IMR-90 (cell line): Measurements from ENCODE around the gene ASTN2. TPM values are rescaled to one million over a fixed set of nuclear protein-coding genes. Genes with fewer than 3 reads are reported as not detected.

Experiments used
- ATAC-seq: fragments of 200-7000 bp; cut with Tn5 transposase; 2 replicates; pipeline ENCODE4 v1.9.1; 2020; ENCODE audit warnings: low read depth, mild to moderate bottlenecking, moderate library complexity
- BruUV-seq: library from RNA; stranded (reverse); fragments of 400-500 nt; replicated peaks from 2 replicates; lab custom pipeline; 2021; lab: Mats Ljungman, UMichigan
- CTCF ChIA-PET: fragments of 300-600 bp; formaldehyde crosslinking; extraction: SDS; loops from one replicate; lab custom pipeline; 2021; ENCODE audit warnings: antibody characterized with exemption; lab: Yijun Ruan, JAX
- POLR2A ChIA-PET: fragments of 300-600 bp; sonication (Branson Sonifier 250); formaldehyde crosslinking; loops from one replicate; lab custom pipeline; 2022; ENCODE audit warnings: antibody characterized with exemption; ENCODE audit not compliant: unreplicated experiment; lab: Charles Lee
- DNase-seq: peaks from one replicate; pipeline ENCODE4 v3.0.0; 2013
- H2AFZ ChIP-seq: replicated peaks from 2 replicates; pipeline ENCODE3; 2013; ENCODE audit warnings: low read length, mild to moderate bottlenecking; ENCODE audit not compliant: poor library complexity
- H2AK5ac ChIP-seq: 2 replicates; pipeline ENCODE4 v1.6.1; 2013; ENCODE audit warnings: low read depth, low read length, inconsistent platforms
- H2AK9ac ChIP-seq: replicated peaks from 2 replicates; pipeline ENCODE3; 2013; ENCODE audit warnings: mild to moderate bottlenecking, low read depth, low read length, moderate library complexity; ENCODE audit not compliant: poor library complexity
- H2BK120ac ChIP-seq: 2 replicates; pipeline ENCODE4 v1.6.1; 2013; ENCODE audit warnings: low read depth, low read length, inconsistent platforms
- H2BK15ac ChIP-seq: 3 replicates; pipeline ENCODE4 v1.6.1; 2013; ENCODE audit warnings: low read depth, low read length, inconsistent platforms
- H2BK20ac ChIP-seq: 2 replicates; pipeline ENCODE4 v1.6.1; 2013; ENCODE audit warnings: low read depth, mild to moderate bottlenecking, inconsistent platforms, low read length, moderate library complexity
- H2BK5ac ChIP-seq: 2 replicates; pipeline ENCODE4 v1.6.1; 2013; ENCODE audit warnings: mild to moderate bottlenecking, low read depth, low read length, inconsistent platforms; ENCODE audit not compliant: poor library complexity, severe bottlenecking
- H3K14ac ChIP-seq: replicated peaks from 2 replicates; pipeline ENCODE4 v1.6.1; 2013; ENCODE audit warnings: low read depth, low read length, inconsistent platforms
- H3K18ac ChIP-seq: 2 replicates; pipeline ENCODE4 v1.6.1; 2013; ENCODE audit warnings: low read depth, low read length, control low read depth
- H3K23ac ChIP-seq: 2 replicates; pipeline ENCODE4 v1.6.1; 2013; ENCODE audit warnings: low read depth, low read length, inconsistent platforms
- H3K27ac ChIP-seq: 2 replicates; pipeline ENCODE4 v1.5.1; 2013; ENCODE audit warnings: mild to moderate bottlenecking, control low read depth, low read length; ENCODE audit not compliant: insufficient read depth
- H3K27me3 ChIP-seq: 2 replicates; pipeline ENCODE4 v1.6.1; 2013; ENCODE audit warnings: low read length; ENCODE audit not compliant: control insufficient read depth, insufficient read depth
- H3K36me3 ChIP-seq: 2 replicates; pipeline ENCODE4 v1.6.1; 2013; ENCODE audit warnings: low read length, mixed read lengths; ENCODE audit not compliant: control insufficient read depth, insufficient read depth
- H3K4ac ChIP-seq: 2 replicates; pipeline ENCODE4 v1.6.1; 2013; ENCODE audit warnings: low read depth, low read length, inconsistent platforms
- H3K4me1 ChIP-seq: 2 replicates; pipeline ENCODE4 v1.6.1; 2013; ENCODE audit warnings: low read length, mixed read lengths; ENCODE audit not compliant: control insufficient read depth, insufficient read depth
- H3K4me2 ChIP-seq: 2 replicates; pipeline ENCODE4 v1.6.1; 2013; ENCODE audit warnings: low read depth, mild to moderate bottlenecking, control low read depth, low read length, moderate library complexity
- H3K4me3 ChIP-seq: 2 replicates; pipeline ENCODE4 v1.5.1; 2013; ENCODE audit warnings: low read depth, mild to moderate bottlenecking, control low read depth, low read length, moderate library complexity; ENCODE audit not compliant: insufficient read depth
- H3K56ac ChIP-seq: 2 replicates; pipeline ENCODE4 v1.6.1; 2013; ENCODE audit warnings: low read length, inconsistent platforms; ENCODE audit not compliant: insufficient read depth; ENCODE audit errors: extremely low read depth
- H3K79me1 ChIP-seq, 2 experiments: 2 replicates each; pipeline ENCODE4 v1.6.1; 2013; ENCODE audit warnings: low read length in 2 of 2, inconsistent platforms in 1 of 2, low read depth in 1 of 2
- H3K9ac ChIP-seq: 2 replicates; pipeline ENCODE4 v1.6.1; 2013; ENCODE audit warnings: low read depth, low read length, control low read depth
- H3K9me1 ChIP-seq: 2 replicates; pipeline ENCODE4 v1.6.1; 2013; ENCODE audit warnings: low read length, inconsistent platforms; ENCODE audit not compliant: insufficient read depth
- H3K9me3 ChIP-seq: 2 replicates; pipeline ENCODE4 v1.6.1; 2013; ENCODE audit warnings: low read length; ENCODE audit not compliant: control insufficient read depth, insufficient read depth
- H4K20me1 ChIP-seq: 2 replicates; pipeline ENCODE4 v1.6.1; 2013; ENCODE audit warnings: low read length, inconsistent platforms; ENCODE audit not compliant: insufficient read depth
- H4K5ac ChIP-seq: 2 replicates; pipeline ENCODE4 v1.6.1; 2013; ENCODE audit warnings: mild to moderate bottlenecking, low read depth, low read length, control low read depth
- H4K8ac ChIP-seq, 2 experiments: 2 replicates each; pipeline ENCODE4 v1.6.1; 2013; ENCODE audit warnings: low read depth in 2 of 2, low read length in 2 of 2, control low read depth in 1 of 2, inconsistent platforms in 1 of 2
- H4K91ac ChIP-seq: 2 replicates; pipeline ENCODE4 v1.6.1; 2013; ENCODE audit warnings: low read depth, low read length, inconsistent platforms; ENCODE audit not compliant: insufficient read depth
- BHLHE40 ChIP-seq: fragments of 150-350 bp; IDR thresholded peaks from 2 replicates; pipeline ENCODE4 v1.6.1; 2016; ENCODE audit warnings: mild to moderate bottlenecking, low read depth, low read length
- POLR2A ChIP-seq: IDR thresholded peaks from 2 replicates; pipeline ENCODE4 v1.6.1; 2012; ENCODE audit warnings: mild to moderate bottlenecking, low read depth, low read length
- WGBS, 2 experiments: methylation state at CpG; one replicate each; pipeline versions ENCODE4 v1.1.5 to v1.1.7; 2013; ENCODE audit warnings: missing lambda C conversion rate in 2 of 2; ENCODE audit not compliant: insufficient read length in 1 of 2; ENCODE audit errors: extremely low coverage in 2 of 2; 5-methylcytosine and 5-hydroxymethylcytosine counted together
- dilution Hi-C: fragments of 300-500 bp; cut with HindIII; formaldehyde crosslinking; loops from one replicate; pipeline ENCODE4 v1.14.3; 2018; ENCODE audit warnings: low sequenced_read_pairs; ENCODE audit not compliant: unreplicated experiment
- in situ Hi-C: fragments of 300-500 bp; cut with MboI; formaldehyde crosslinking; loops from 3 replicates; pipeline ENCODE4 v1.14.3; 2019; ENCODE audit warnings: low sequenced_read_pairs, inconsistent platforms, mixed read lengths
- intact Hi-C: fragments of 100-400 bp; cut with micrococcal nuclease; formaldehyde crosslinking; loops from 2 replicates; pipeline ENCODE4 v1.10.0; 2022
- polyA plus RNA-seq, 3 experiments: library from polyadenylated mRNA; depleted of rRNA; stranded (reverse); fragments of >200 nt; gene quantifications; 2 replicates each; pipeline ENCODE4 v1.2.3, GENCODE V29; 2012; ENCODE audit warnings: low replicate concordance in 1 of 3
- total RNA-seq: library from RNA; depleted of rRNA; stranded (reverse); fragments of >200 nt; gene quantifications from 2 replicates; pipeline ENCODE4 v1.2.3, GENCODE V29; 2012

The ASTN2 gene
- total and polyA plus RNA-seq, 2 of the 4 experiments (the other 2 are of a cell fraction) = 3.8 to 6.8 TPM

DNA sequence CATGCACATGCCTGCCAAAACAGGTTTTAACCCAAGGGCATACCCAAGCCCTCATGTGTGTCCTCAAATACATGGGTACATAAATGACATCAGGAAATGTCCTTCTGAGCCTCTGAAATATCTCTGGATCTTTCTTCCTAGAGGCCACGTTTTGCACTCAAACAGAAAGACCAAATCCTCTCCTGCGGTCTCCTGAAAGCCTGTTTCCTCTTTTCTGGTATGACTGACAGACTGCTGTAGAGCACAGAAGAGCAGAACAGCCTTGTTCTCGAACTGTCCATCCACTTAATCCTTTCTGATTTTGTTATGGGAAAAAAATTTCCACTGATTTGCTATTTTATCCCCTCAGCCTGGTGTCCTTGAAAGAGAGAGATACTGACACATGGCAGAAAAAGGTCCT, 107.2 kb downstream of the ASTN2 start:
- H3K4me1 ChIP-seq = no peaks in the 10 kb centered on the region
- ChIA-PET POLR2A (no interaction called here), CTCF (no interaction called here)
- H3K79me1 ChIP-seq = no peaks in the 10 kb centered on the region
- ATAC-seq (no peak), DNase-seq (no peak)
- no peak overlapping the region for H3K4me2 ChIP-seq
- no peak overlapping the region for H3K4me3 ChIP-seq
- no peak overlapping the region for H4K5ac ChIP-seq
- H2BK120ac ChIP-seq = no peak overlapping the region
- H3K9ac ChIP-seq = no peak overlapping the region
- peaks cover 4% of the 10 kb centered on the region; the same call in 1 of the 2 replicates for H3K9me3 ChIP-seq
- H2AK5ac ChIP-seq = no peak overlapping the region
- no peak overlapping the region for H3K4ac ChIP-seq
- H2BK15ac ChIP-seq = no peak overlapping the region
- H3K27ac ChIP-seq = no peak overlapping the region
- H4K8ac ChIP-seq = no peak overlapping the region
- H2AK9ac ChIP-seq = no peak overlapping the region
- no peaks in the 10 kb centered on the region for H4K20me1 ChIP-seq
- TF ChIP-seq BHLHE40 (no peak), POLR2A (no peak)
- H2BK20ac ChIP-seq = no peak overlapping the region
- H3K36me3 ChIP-seq = no peaks in the 10 kb centered on the region
- no peak overlapping the region for H3K56ac ChIP-seq
- no peaks in the 10 kb centered on the region for H3K27me3 ChIP-seq
- no CpG with 5 or more reads among the region's 3 CpGs for WGBS, 2 experiments
- in situ Hi-C loops = no loop called here
- no peak overlapping the region for H4K91ac ChIP-seq
- no peak overlapping the region for H3K14ac ChIP-seq
- no peaks in the 10 kb centered on the region for H3K9me1 ChIP-seq
- intact Hi-C loops = no loop called here
- dilution Hi-C loops = no loop called here
- no peak overlapping the region for H3K18ac ChIP-seq
- no peak overlapping the region for H3K23ac ChIP-seq
- BruUV-seq = no TSS peak
- H2BK5ac ChIP-seq = no peak overlapping the region
- no peak overlapping the region for H2AFZ ChIP-seq
